ENCODE results near the gene BICC1.

GRCh38 chr10:58599927-58600553, 87.4 kb downstream of the BICC1 start:
- TF ChIP-seq POLR2AphosphoS5 (IDR thresholded peaks at IDR 0.05; ENCODE audit: low read depth, low read length) = no peak
- no peak for TF ChIP-seq TAF1 (IDR thresholded peaks at IDR 0.05; ENCODE audit: borderline replicate concordance, insufficient read depth, low read length)
- TF ChIP-seq REST (IDR thresholded peaks at IDR 0.05; ENCODE audit: insufficient read depth in 1 of 2, low read depth in 2 of 2, low read length in 2 of 2) = no peak
- no peak for TF ChIP-seq SIN3A (IDR thresholded peaks at IDR 0.05; ENCODE audit: borderline replicate concordance, insufficient read depth, low read length)
- no peak for TF ChIP-seq FOXP2 (optimal IDR thresholded peaks at IDR 0.05; ENCODE audit: borderline replicate concordance, extremely low read depth, extremely low read length, insufficient read depth)
